GM18526 (cell line): ENCODE data around the gene POLE.

Source experiments
- POLR2A ChIP-seq: IDR thresholded peaks from 3 replicates; pipeline ENCODE4 v1.6.1; 2011; ENCODE audit not compliant: insufficient read length; ENCODE audit errors: extremely low read depth

POLE gene

GRCh38 chr12:132635076-132635955, 51.8 kb downstream of the POLE start:
- TF ChIP-seq POLR2A: no peak

DNA sequence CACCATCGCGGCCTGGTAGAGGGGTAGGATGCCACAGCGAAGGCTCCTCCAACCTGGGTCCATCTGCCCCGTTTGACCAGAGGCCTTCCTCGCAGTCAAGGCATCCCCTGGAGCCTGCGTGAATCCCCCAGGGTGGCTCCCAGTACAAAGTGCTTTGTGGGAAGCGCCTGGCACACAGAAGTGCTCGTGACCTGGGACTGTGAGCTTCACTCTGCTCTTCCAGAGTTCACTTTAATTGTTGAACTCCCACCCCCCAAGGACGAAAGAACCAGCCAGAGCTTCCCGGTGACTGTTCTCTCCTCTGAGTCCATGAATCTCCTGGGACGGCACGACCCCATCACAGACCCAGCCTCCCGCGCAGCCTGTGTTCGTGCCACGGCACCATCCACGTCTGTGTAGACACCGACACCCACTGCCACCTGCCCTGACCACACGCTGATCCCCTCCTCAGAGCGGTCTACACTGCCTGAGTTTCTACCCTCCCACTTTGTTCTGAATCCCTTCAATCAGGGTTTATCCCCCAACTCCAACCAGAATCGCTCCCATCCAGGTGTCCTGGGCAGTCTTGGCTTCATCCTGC, 52.6 kb downstream of the POLE start:
- no peak for TF ChIP-seq POLR2A

GRCh38 chr12:132633901-132634300, 53.2 kb downstream of the POLE start:
- TF ChIP-seq POLR2A: no peak

DNA sequence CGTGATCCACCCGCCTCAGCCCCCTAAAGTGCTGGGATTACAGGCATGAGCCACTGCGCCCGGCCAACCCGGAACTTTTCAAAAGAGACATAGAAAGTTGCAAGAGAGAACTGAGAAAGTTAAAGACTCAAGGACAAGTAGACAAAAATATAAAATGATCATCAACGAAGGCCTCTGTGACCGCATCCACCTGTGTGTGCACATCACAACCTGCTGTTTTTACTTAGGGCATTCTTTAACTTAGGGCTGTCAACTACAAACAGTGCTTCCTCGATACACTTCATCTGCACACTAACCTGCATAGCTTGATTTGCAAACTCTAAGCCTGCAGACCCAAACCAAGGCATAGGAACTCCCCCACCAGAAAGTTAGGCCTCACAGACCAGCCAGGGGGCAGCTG, 53.7 kb downstream of the POLE start:
- TF ChIP-seq POLR2A: no peak

DNA sequence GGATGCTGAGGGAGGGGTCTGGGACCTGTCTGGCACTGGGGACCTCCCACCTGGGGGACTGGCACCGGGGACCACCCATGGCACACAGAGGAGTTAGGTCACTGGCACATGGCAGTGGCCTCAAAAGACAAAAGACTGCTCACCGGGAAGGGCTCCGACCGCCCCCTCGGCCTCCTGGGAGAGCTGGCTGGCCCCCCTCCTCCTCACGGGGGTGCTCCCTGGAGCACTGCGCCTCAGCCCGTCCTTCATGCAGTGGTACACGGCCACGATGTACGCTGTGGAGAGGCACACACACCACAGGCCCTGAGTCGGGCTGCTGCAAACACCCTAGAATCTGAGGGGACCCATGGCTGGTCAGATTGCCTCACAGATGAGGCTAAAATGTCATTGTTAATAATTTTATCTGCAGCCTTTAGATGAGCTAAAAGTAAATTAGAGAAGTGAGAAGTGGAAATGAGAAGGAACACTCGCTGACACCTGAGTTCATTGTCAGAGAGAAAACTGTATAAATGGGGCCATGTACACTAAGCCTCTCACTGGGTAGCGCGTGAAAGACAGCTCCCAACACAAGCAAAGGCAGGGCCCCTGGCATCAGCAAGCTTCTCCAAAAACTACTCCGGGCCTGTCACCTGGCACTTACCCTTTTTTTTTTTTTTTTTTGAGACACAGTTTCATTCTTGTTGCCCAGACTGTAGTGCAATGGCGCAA, 54.5 kb downstream of the POLE start:
- TF ChIP-seq POLR2A: no peak

DNA sequence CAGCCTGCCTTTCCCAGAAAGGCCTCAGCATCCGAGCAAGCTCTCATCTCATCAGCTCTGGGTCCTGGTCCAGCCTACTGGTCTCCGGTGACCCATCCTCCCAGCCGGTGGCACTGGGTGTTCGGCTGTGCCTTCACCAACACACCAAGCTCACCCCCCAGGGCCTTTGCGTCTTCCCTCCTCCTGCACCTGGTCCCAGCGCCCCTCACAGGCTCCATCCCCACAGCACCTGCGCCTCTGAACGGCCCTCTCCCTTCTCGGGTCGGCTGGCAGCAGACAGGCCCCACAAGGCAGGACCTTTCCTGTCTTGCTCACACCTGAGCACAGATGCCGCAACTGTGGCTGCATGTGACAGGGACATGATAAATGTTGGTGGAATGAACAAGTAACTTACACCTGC, 55.5 kb downstream of the POLE start:
- no peak for TF ChIP-seq POLR2A

GRCh38 chr12:132630672-132631071, 56.5 kb downstream of the POLE start:
- no peak for TF ChIP-seq POLR2A

GRCh38 chr12:132629330-132629729, 57.8 kb downstream of the POLE start:
- no peak for TF ChIP-seq POLR2A

- no peak for TF ChIP-seq POLR2A
Measured at GRCh38 chr12:132625731-132626430, 61.3 kb downstream of the POLE start.

- no peak for TF ChIP-seq POLR2A
Measured at GRCh38 chr12:132624910-132625630, 62.1 kb downstream of the POLE start.

- TF ChIP-seq POLR2A: no peak
Measured at GRCh38 chr12:132624186-132624855, 62.8 kb downstream of the POLE start.

DNA sequence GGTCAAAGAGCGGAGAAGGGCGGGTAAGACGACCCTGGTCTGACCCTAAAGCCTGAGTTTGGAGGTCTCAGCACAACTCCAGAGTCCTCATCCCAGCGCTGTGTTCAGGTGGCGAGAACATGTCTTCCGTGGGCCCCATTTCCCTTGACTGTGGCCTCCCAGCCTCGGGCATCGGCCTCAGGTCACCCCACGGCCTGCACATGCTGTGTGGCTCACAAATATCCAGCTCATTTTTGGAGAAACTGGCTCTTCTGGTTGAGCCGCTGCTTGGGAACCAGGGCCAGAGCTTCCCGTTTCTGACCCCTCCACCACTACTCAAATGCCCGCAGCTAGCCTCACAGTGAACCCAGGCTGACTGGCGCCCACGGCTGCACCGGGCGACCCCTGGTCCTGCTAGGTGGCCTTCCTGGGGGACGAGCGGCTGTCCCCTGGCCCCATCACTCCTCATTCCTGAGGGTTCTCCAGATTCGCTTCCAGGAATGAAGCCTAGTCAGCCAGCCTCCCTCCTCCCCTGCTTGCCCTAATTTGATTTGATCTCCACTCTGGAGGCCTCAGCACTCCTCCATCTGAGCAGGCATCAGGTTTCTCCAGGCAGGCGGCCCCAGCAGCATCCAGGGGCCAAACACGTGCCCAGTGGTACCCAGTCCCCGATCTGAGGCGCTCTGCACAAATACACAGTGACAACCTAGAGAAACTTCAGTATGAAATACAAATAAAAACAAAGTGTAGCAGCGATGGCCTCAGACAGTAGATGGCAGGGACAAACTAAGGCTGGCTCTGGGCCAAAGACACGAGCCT, 63.9 kb downstream of the POLE start:
- no peak for TF ChIP-seq POLR2A

GRCh38 chr12:132622437-132623071, 64.6 kb downstream of the POLE start:
- TF ChIP-seq POLR2A: no peak
